ENCODE data around the gene TSPAN18.

The TSPAN18 gene

DNA sequence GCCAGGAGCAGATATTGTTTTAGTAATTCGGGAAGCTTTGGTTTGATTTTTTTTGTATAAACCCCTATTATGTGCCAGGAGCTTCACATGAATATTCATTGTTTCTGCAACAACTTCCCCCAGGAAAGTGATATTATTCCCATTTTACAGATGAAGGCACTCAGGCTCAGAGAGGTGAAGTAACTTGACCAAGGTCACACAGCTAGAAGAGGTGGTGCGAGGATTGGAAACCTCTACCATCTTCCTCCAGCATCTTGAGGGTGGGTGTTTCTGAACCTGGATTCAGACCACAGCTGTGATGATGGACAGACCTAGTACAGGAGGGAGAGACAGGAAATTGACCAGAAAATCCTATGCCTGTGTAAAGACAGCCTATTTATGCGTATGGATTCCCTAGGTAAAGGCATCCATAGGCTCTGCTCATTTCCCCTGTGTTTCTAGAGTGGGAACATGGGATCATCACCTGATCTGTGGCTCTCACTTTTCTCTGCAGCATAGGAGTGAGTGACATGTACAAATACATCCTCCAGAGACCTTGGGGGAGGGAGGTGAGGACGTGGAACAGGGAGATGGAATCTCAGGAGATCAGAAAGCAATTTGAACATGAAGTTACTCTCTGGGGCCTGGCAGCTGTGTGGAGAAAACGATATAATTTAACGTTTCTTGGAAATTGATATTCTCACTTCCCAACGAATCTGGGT is 81.4 kb downstream of the TSPAN18 start:
- TF ChIP-seq, protein P1, sequence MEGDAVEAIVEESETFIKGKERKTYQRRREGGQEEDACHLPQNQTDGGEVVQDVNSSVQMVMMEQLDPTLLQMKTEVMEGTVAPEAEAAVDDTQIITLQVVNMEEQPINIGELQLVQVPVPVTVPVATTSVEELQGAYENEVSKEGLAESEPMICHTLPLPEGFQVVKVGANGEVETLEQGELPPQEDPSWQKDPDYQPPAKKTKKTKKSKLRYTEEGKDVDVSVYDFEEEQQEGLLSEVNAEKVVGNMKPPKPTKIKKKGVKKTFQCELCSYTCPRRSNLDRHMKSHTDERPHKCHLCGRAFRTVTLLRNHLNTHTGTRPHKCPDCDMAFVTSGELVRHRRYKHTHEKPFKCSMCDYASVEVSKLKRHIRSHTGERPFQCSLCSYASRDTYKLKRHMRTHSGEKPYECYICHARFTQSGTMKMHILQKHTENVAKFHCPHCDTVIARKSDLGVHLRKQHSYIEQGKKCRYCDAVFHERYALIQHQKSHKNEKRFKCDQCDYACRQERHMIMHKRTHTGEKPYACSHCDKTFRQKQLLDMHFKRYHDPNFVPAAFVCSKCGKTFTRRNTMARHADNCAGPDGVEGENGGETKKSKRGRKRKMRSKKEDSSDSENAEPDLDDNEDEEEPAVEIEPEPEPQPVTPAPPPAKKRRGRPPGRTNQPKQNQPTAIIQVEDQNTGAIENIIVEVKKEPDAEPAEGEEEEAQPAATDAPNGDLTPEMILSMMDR (IDR thresholded peaks at IDR 0.05; ENCODE audit: insufficient read depth, low read depth, low read length, missing control alignments) = no peak
- DNase-seq (ENCODE audit: low read depth) = no peak
- H3K4me3 ChIP-seq (ENCODE audit: low read depth, low read length) = no peak overlapping the region

DNA sequence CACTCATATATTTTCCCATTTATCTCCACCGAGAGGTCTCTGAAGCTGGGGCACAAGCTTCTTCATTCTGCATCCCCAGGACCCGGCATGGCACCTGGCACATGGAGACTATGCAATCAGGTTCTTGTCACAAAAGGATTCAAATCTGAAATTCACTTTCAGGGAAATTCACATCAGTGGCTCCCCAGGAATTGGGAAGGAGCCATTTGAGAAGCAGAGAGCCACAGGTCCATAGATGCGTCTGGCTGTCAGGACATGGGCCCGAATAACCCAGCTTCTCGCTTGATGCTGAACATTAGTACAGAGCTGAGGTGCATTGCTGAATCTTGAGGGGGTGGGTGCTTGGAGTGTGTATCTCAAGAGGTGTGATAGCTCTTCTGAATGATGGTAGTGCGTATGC is 82.5 kb downstream of the TSPAN18 start:
- H3K4me3 ChIP-seq (ENCODE audit: low read depth, low read length) = no peak overlapping the region
- TF ChIP-seq, protein P1 (IDR thresholded peaks at IDR 0.05; ENCODE audit: insufficient read depth, low read depth, low read length, missing control alignments) = no peak

DNA sequence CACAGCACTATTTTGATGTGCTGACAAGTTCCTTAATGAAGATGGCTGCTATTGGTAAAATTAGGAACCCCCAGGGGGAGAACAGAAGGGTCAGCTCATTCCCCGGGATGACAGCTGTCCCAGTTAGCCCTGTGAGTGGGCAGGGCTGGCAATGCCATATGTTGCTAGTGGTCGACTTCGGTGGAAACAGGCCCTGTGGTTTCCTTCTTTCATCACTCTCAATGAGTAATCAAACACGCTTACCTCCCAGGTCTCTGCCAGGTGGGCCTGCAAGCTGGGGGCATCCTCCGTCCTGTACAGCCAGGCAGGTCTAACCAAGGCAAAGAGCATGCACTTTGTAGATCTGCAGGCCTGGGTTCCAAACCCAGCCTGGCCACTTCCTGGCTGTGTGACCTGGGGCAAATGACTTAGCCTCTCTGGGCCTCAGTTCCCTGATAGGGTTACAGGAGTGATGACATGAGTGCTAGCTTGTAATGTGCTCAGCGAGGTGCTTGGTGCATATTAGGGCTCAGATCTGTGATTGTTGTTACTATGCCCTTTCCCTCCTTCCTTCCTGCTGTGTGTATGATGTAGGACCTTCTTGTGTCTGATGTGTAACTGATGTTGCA is 85.2 kb downstream of the TSPAN18 start:
- DNase-seq (ENCODE audit: low read depth) = no peak
- TF ChIP-seq, protein P1 (IDR thresholded peaks at IDR 0.05; ENCODE audit: insufficient read depth, low read depth, low read length, missing control alignments) = no peak
- no peak overlapping the region for H3K4me3 ChIP-seq (ENCODE audit: low read depth, low read length)

More for the DNA sequence above, 82.5 kb downstream of the TSPAN18 start:
- no peak for DNase-seq (ENCODE audit: low read depth)

DNA sequence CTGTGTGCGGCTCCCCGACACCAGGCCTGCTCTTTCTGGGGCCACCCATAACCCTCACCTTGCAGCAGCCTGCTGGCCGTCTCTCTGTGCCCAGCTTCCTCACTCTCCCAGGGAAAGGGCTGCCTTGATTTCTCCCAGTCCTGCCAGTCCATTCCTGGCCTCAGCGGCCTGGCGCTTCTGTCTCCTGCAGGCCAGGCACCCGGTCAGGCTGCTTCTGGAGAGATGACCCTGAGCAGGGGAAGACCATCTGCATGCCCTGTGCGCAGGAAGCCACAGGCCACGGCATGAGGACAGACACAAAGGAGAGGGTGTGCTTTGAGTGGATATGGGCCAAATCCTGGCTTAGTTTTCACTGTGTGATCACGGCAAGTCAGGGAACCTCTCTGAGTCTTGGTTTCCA is 86.2 kb downstream of the TSPAN18 start:
- H3K4me3 ChIP-seq (ENCODE audit: low read depth, low read length) = no peak overlapping the region
- DNase-seq (ENCODE audit: low read depth) = no peak
- TF ChIP-seq, protein P1 (IDR thresholded peaks at IDR 0.05; ENCODE audit: insufficient read depth, low read depth, low read length, missing control alignments) = no peak

DNA sequence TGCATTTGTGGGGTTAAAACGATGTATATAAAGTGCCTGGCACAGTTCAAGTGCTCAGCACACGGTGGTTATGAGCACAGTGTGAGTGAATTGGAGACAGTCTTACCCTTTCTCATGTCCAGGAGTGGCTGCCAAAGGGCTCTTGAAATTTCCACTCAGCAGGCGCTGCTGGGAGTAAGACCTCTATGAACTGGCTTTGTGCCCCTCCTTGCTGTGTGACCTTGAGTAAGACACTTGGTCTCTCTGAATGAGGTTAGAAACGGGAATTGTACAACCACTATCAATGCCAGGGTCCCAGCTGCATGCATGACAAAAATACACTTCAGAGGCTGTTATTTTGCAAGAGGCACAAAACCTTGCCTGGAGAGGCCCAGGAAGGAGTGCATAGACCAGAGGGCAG is 86.6 kb downstream of the TSPAN18 start:
- DNase-seq (ENCODE audit: low read depth) = no peak

DNA sequence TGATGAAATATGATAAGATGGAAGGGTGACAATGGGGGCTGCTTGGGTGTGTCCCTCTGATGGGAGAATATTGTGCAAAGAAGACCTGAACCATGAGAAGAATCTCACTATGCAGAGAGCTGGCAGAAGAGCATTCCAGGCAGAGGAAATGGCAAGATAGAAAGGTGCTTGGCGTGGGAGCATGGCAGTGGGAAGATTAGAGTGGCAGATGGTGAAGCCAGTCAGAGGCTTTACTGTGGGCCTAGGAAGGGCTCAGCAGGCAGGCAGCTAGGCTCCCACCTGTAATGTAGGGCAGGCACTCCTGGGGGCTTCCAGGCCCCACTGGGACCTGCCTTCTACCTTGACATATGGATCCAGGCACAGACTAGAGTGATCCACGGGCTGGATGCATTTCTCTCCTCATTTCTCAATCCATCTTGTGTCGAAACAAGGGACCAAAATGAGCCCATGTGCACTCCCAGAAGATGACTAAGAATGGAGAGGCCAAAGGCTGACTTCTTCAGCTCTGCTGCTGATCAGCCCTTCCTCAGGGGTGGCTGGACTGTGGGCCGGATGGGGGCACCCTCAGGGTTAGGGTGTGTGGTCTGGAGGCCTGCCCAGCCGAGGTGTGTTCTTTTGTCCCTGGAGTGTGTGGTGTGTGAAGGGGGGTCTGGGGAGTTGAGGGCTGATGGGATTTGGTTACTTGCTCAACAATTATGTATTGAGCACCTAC is 88.3 kb downstream of the TSPAN18 start:
- DNase-seq (ENCODE audit: low read depth) = no peak
- TF ChIP-seq, protein P1 (IDR thresholded peaks at IDR 0.05; ENCODE audit: insufficient read depth, low read depth, low read length, missing control alignments) = no peak
- H3K4me3 ChIP-seq (ENCODE audit: low read depth, low read length) = no peak overlapping the region

More for the DNA sequence above, 86.6 kb downstream of the TSPAN18 start:
- no peak overlapping the region for H3K4me3 ChIP-seq (ENCODE audit: low read depth, low read length)
- TF ChIP-seq, protein P1 (IDR thresholded peaks at IDR 0.05; ENCODE audit: insufficient read depth, low read depth, low read length, missing control alignments) = no peak

Data from GM12865 (cell line).